A549 (cell line): Measurements from ENCODE around the gene USP32. TPM values are rescaled to one million over a fixed set of nuclear protein-coding genes. Genes with fewer than 3 reads are reported as not detected.

Experiments
- ATAC-seq, 2 experiments: fragments of 200-7000 bp in 1 of 2; fragments of >200 bp in 1 of 2; cut with Nextera tagmentation in 1 of 2; cut with Tn5 transposase in 1 of 2; 3 replicates each; pipeline versions ENCODE4 v1.8.0 to v1.9.1; 2018 to 2020; ENCODE audit warnings: mild to moderate bottlenecking in 1 of 2, moderate library complexity in 1 of 2
- CTCF ChIA-PET: fragments of 300-600 bp; sonication (Branson Sonifier 250); formaldehyde crosslinking; extraction: SDS; loops from one replicate; lab custom pipeline; 2021; ENCODE audit warnings: antibody characterized with exemption, inconsistent platforms; lab: Yijun Ruan, JAX
- POLR2A ChIA-PET: fragments of 350-600 bp; formaldehyde crosslinking; extraction: SDS; loops from one replicate; lab custom pipeline; 2021; ENCODE audit warnings: antibody characterized with exemption, inconsistent platforms; lab: Yijun Ruan, JAX
- DNase-seq, 2 experiments: peaks; one replicate each; pipeline versions ENCODE4 v3.0.0 to v3.0.0-alpha.2; 2011 to 2016; ENCODE audit warnings: low read depth in 1 of 2, low spot score in 1 of 2
- FAIRE-seq: peaks from 2 replicates; lab custom pipeline; 2011; peaks lifted over from hg19 to GRCh38; lab: Jason Lieb, UNC
- H3K27ac ChIP-seq, 2 experiments: fragments of >200 bp; sonication (Bioruptor Twin); formaldehyde crosslinking; 3 replicates each; pipeline ENCODE4 v1.5.1; 2016 to 2017
- H3K4me1 ChIP-seq: fragments of >200 bp; sonication (Bioruptor Twin); formaldehyde crosslinking; 3 replicates; pipeline ENCODE4 v1.6.1; 2016
- H3K4me2 ChIP-seq: fragments of >200 bp; sonication (Bioruptor Twin); formaldehyde crosslinking; 3 replicates; pipeline ENCODE4 v1.6.1; 2016
- H3K4me3 ChIP-seq: fragments of >200 bp; sonication (Bioruptor Twin); formaldehyde crosslinking; 3 replicates; pipeline ENCODE4 v1.5.1; 2016
- H3K9me3 ChIP-seq: fragments of >200 bp; sonication (Bioruptor Twin); formaldehyde crosslinking; 3 replicates; pipeline ENCODE4 v1.6.1; 2016
- CBX2 ChIP-seq: fragments of 200-600 bp; sonication (generic); IDR thresholded peaks from 2 replicates; pipeline ENCODE4 v1.6.1; 2016; ENCODE audit warnings: low read depth, mild to moderate bottlenecking, borderline replicate concordance
- CBX8 ChIP-seq: fragments of 200-600 bp; sonication (generic); IDR thresholded peaks from 2 replicates; pipeline ENCODE4 v1.6.1; 2016
- CEBPB ChIP-seq, 2 experiments: fragments of >200 bp in 1 of 2; sonication (Bioruptor Twin) in 1 of 2; formaldehyde crosslinking in 1 of 2; IDR thresholded peaks; 2 replicates each; pipeline ENCODE4 v1.6.1; 2012 to 2016
- EHF ChIP-seq: fragments of 250-450 bp; sonication (Bioruptor Pico); IDR thresholded peaks from 2 replicates; pipeline ENCODE4 v1.5.0; 2020; ENCODE audit warnings: mild to moderate bottlenecking
- ESRRA ChIP-seq: fragments of 150-350 bp; IDR thresholded peaks from 2 replicates; pipeline ENCODE4 v1.6.1; 2014; ENCODE audit warnings: mild to moderate bottlenecking, low read length, borderline replicate concordance
- FOSL2 ChIP-seq, 2 experiments: fragments of 450-650 bp in 1 of 2; fragments of >200 bp in 1 of 2; sonication (Bioruptor Twin) in 1 of 2; formaldehyde crosslinking; IDR thresholded peaks; 2 replicates each; pipeline versions ENCODE4 v1.5.0 to v1.6.1; 2016 to 2020; ENCODE audit warnings: mild to moderate bottlenecking in 1 of 2, moderate library complexity in 1 of 2
- HOXB13 ChIP-seq: fragments of 250-450 bp; sonication (Bioruptor Pico); IDR thresholded peaks from 2 replicates; pipeline ENCODE4 v1.5.0; 2020; ENCODE audit warnings: low read depth, mild to moderate bottlenecking, moderate library complexity
- KDM5A ChIP-seq: fragments of 200-600 bp; sonication (generic); IDR thresholded peaks from 2 replicates; pipeline ENCODE4 v1.6.1; 2016; ENCODE audit warnings: antibody characterized with exemption, mild to moderate bottlenecking
- NR3C1 ChIP-seq: fragments of >200 bp; sonication (Bioruptor Twin); formaldehyde crosslinking; IDR thresholded peaks from 3 replicates; pipeline ENCODE4 v1.6.1; 2017
- PHF8 ChIP-seq: fragments of 200-600 bp; sonication (generic); IDR thresholded peaks from 2 replicates; pipeline ENCODE4 v1.6.1; 2016; ENCODE audit warnings: low read depth, mild to moderate bottlenecking, antibody characterized with exemption, moderate library complexity, borderline replicate concordance
- RAD21 ChIP-seq, 2 experiments: fragments of >200 bp in 1 of 2; sonication (Bioruptor Twin) in 1 of 2; formaldehyde crosslinking in 1 of 2; IDR thresholded peaks in 1 of 2; conservative IDR thresholded peaks in 1 of 2; 2 replicates in 1 of 2; 3 replicates in 1 of 2; pipeline ENCODE4 v1.6.1; 2012 to 2018; ENCODE audit warnings: inconsistent platforms in 1 of 2
- RFX5 ChIP-seq: fragments of 450-650 bp; IDR thresholded peaks from 2 replicates; pipeline ENCODE4 v1.7.1; 2014; ENCODE audit warnings: antibody characterized with exemption, mild to moderate bottlenecking, moderate library complexity
- SMC3 ChIP-seq: fragments of >200 bp; sonication (Bioruptor Twin); formaldehyde crosslinking; IDR thresholded peaks from 3 replicates; pipeline ENCODE4 v1.6.1; 2018; ENCODE audit warnings: inconsistent platforms
- ZNF302 ChIP-seq: fragments of 250-450 bp; sonication (Bioruptor Pico); IDR thresholded peaks from 2 replicates; pipeline ENCODE4 v1.9.0; 2021; ENCODE audit warnings: inconsistent platforms, mild to moderate bottlenecking, moderate library complexity
- ZSCAN20 ChIP-seq: fragments of 250-450 bp; sonication (Bioruptor Pico); IDR thresholded peaks from 2 replicates; pipeline ENCODE4 v1.8.0; 2022; ENCODE audit warnings: mild to moderate bottlenecking, moderate library complexity
- WGBS: methylation state at CpG from one replicate; pipeline ENCODE4 v1.1.6; 2017; ENCODE audit errors: missing lambda C conversion rate; 5-methylcytosine and 5-hydroxymethylcytosine counted together
- polyA plus RNA-seq, 4 experiments: library from polyadenylated mRNA; depleted of rRNA in 3 of 4; stranded (reverse); fragments of >200 nt; fragmentation: RNase III in 1 of 4; extraction: RNeasy Plus Mini Kit Qiagen cat#74134 plus additional on column Dnase treatment in 1 of 4; gene quantifications; 2 replicates in 3 of 4; 3 replicates in 1 of 4; pipeline ENCODE4 v1.2.3, GENCODE V29; 2011 to 2017
- TF ChIP-seq, protein P1 (sequence below): fragments of 250-450 bp; sonication (Bioruptor Pico); IDR thresholded peaks from 2 replicates; pipeline ENCODE4 v1.5.0; 2021; ENCODE audit warnings: mild to moderate bottlenecking, moderate library complexity, borderline replicate concordance
- TF ChIP-seq, protein P2 (sequence below): IDR thresholded peaks from 2 replicates; pipeline ENCODE4 v1.6.1; 2012
- TF ChIP-seq, protein P3 (sequence below): IDR thresholded peaks from 2 replicates; pipeline ENCODE4 v1.6.1; 2012
- TF ChIP-seq, protein P4 (sequence below): fragments of 450-650 bp; IDR thresholded peaks from 2 replicates; pipeline ENCODE4 v1.6.1; 2014; ENCODE audit warnings: antibody characterized with exemption
- TF ChIP-seq, protein P5 (sequence below): fragments of 250-450 bp; sonication (Bioruptor Pico); IDR thresholded peaks from 2 replicates; pipeline ENCODE4 v1.5.0; 2020; ENCODE audit warnings: low read depth, mild to moderate bottlenecking, moderate library complexity
- TF ChIP-seq, protein P6 (sequence below): fragments of 150-350 bp; IDR thresholded peaks from 2 replicates; pipeline ENCODE4 v1.6.1; 2014; ENCODE audit warnings: low read depth, mild to moderate bottlenecking, low read length

The USP32 gene
- polyA plus RNA-seq, 2 of the 4 experiments (the other 2 are of a cell fraction): 35.4 to 52.2 TPM

DNA sequence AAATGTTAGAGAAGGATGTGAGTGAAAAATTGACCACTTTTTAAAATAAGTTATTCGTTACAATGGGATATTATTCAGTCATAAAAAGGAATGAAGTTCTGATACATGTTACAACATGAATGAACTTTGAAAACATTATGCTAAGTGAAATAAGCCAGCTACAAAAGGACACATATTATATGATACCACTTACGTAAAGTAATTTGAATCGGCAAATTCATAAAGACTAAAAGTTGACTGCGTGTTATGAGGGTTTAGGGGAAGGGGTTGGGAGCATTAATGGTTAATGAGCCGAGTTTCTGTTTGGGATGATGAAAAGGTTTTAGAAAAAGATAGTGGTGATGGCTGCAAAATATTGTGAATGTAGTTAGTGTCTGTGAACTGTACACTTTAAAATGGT is 73.1 kb downstream of the USP32 start:
- FAIRE-seq (no peak), ATAC-seq (no peak), DNase-seq (no peak)
- H3K4me3 ChIP-seq: no peak overlapping the region
- 93% methylated on average over 5 of the region's 5 CpGs for WGBS
- peaks cover 23% of the 10 kb centered on the region for H3K4me1 ChIP-seq
- ChIA-PET CTCF (interaction anchor here (1.2 kb wide), 1 partner anchor 11 kb away, joined by 3 read pairs; no protein-coding TSS in a partner anchor), POLR2A (no interaction called here)
- H3K9me3 ChIP-seq: no peaks in the 10 kb centered on the region
- no peak overlapping the region for H3K4me2 ChIP-seq
- no peak for TF ChIP-seq PHF8
- TF ChIP-seq, protein P1, sequence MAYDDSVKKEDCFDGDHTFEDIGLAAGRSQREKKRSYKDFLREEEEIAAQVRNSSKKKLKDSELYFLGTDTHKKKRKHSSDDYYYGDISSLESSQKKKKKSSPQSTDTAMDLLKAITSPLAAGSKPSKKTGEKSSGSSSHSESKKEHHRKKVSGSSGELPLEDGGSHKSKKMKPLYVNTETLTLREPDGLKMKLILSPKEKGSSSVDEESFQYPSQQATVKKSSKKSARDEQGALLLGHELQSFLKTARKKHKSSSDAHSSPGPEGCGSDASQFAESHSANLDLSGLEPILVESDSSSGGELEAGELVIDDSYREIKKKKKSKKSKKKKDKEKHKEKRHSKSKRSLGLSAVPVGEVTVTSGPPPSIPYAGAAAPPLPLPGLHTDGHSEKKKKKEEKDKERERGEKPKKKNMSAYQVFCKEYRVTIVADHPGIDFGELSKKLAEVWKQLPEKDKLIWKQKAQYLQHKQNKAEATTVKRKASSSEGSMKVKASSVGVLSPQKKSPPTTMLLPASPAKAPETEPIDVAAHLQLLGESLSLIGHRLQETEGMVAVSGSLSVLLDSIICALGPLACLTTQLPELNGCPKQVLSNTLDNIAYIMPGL (CRISPR knock-in tag): no peak
- no peak for TF ChIP-seq HOXB13 (CRISPR knock-in tag)
- no peak for TF ChIP-seq RAD21 (conservative IDR thresholded peaks at IDR 0.05 in 1 of 2, IDR thresholded peaks at IDR 0.05 in 1 of 2)
- TF ChIP-seq, protein P2, sequence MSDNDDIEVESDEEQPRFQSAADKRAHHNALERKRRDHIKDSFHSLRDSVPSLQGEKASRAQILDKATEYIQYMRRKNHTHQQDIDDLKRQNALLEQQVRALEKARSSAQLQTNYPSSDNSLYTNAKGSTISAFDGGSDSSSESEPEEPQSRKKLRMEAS: no peak
- no peak for TF ChIP-seq ZNF302 (CRISPR knock-in tag)
- no peak for TF ChIP-seq ESRRA
- no peak for TF ChIP-seq NR3C1
- TF ChIP-seq, protein P3, sequence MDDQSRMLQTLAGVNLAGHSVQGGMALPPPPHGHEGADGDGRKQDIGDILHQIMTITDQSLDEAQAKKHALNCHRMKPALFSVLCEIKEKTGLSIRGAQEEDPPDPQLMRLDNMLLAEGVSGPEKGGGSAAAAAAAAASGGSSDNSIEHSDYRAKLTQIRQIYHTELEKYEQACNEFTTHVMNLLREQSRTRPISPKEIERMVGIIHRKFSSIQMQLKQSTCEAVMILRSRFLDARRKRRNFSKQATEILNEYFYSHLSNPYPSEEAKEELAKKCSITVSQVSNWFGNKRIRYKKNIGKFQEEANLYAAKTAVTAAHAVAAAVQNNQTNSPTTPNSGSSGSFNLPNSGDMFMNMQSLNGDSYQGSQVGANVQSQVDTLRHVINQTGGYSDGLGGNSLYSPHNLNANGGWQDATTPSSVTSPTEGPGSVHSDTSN: no peak
- TF ChIP-seq CBX2: no peak
- no peak for TF ChIP-seq CBX8
- no peak overlapping the region for H3K27ac ChIP-seq

DNA sequence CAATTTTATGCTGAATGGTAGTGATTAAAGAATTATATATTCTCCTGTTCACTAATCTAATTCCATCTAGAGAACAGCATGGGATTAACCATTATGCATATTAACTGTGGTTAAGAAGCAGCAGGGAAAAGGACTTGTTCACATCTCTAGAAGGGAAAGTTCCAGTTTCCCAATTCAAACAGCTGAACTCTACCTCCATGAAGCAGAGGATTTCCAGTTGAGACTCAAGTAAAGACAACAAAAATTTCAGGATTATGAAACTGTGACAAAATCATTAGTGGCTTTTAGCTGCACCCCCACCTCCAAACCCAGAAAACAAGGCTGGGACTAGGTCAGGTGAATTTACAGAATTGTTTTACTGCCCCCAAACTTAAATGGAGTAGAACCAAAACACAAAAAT is 73.6 kb downstream of the USP32 start:
- ATAC-seq: no peak
- FAIRE-seq: no peak
- ChIA-PET CTCF (interaction anchor here (0.6 to 1.2 kb wide), 2 partner anchors 12 to 54 kb away, joined by 3 to 4 read pairs; no protein-coding TSS in a partner anchor), POLR2A (no interaction called here)
- TF ChIP-seq, protein P4, sequence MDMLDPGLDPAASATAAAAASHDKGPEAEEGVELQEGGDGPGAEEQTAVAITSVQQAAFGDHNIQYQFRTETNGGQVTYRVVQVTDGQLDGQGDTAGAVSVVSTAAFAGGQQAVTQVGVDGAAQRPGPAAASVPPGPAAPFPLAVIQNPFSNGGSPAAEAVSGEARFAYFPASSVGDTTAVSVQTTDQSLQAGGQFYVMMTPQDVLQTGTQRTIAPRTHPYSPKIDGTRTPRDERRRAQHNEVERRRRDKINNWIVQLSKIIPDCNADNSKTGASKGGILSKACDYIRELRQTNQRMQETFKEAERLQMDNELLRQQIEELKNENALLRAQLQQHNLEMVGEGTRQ: no peak
- TF ChIP-seq SMC3 (no peak), EHF (CRISPR knock-in tag) (no peak), RFX5 (no peak), FOSL2 (IDR thresholded peaks at IDR 0.05) (no peak), FOSL2 (CRISPR knock-in tag; IDR thresholded peaks at IDR 0.05) (no peak), CBX2 (no peak), CEBPB (IDR thresholded peaks at IDR 0.05) (no peak), ZSCAN20 (CRISPR knock-in tag) (no peak), KDM5A (no peak), CBX8 (no peak)
- TF ChIP-seq, protein P5, sequence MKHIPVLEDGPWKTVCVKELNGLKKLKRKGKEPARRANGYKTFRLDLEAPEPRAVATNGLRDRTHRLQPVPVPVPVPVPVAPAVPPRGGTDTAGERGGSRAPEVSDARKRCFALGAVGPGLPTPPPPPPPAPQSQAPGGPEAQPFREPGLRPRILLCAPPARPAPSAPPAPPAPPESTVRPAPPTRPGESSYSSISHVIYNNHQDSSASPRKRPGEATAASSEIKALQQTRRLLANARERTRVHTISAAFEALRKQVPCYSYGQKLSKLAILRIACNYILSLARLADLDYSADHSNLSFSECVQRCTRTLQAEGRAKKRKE (CRISPR knock-in tag): no peak
- TF ChIP-seq, protein P6, sequence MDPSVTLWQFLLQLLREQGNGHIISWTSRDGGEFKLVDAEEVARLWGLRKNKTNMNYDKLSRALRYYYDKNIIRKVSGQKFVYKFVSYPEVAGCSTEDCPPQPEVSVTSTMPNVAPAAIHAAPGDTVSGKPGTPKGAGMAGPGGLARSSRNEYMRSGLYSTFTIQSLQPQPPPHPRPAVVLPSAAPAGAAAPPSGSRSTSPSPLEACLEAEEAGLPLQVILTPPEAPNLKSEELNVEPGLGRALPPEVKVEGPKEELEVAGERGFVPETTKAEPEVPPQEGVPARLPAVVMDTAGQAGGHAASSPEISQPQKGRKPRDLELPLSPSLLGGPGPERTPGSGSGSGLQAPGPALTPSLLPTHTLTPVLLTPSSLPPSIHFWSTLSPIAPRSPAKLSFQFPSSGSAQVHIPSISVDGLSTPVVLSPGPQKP: no peak
- Histone ChIP-seq H3K4me3 (no peak overlapping the region), H3K9me3 (no peaks in the 10 kb centered on the region), H3K4me1 (peaks cover 23% of the 10 kb centered on the region), H3K4me2 (no peak overlapping the region), H3K27ac (no peak overlapping the region)
- DNase-seq: no peak
